Gastroesophageal sphincter (tissue), 3 donors: ENCODE data around the gene CYFIP1.

ENCODE experiments used
- CTCF ChIP-seq, 4 experiments: fragments of 200-600 bp in 2 of 4; fragments of 450-650 bp in 2 of 4; sonication (generic) in 1 of 4; IDR thresholded peaks; one replicate each; pipeline ENCODE4 v1.5.1; 2017 to 2019; ENCODE audit warnings: antibody characterized with exemption in 4 of 4, mild to moderate bottlenecking in 2 of 4, moderate library complexity in 2 of 4
- POLR2A ChIP-seq, 2 donors: fragments of 450-650 bp; IDR thresholded peaks; one replicate each; pipeline ENCODE4 v1.6.1; 2017; ENCODE audit warnings: antibody characterized with exemption in 2 of 2, mild to moderate bottlenecking in 2 of 2, moderate library complexity in 1 of 2
- POLR2AphosphoS5 ChIP-seq: sonication (generic); formaldehyde crosslinking; IDR thresholded peaks from one replicate; pipeline ENCODE4 v1.6.1; 2017; ENCODE audit warnings: antibody characterized with exemption

- no peak for TF ChIP-seq CTCF (IDR thresholded peaks at IDR 0.05)
- no peak for TF ChIP-seq POLR2A (IDR thresholded peaks at IDR 0.05)
- TF ChIP-seq POLR2AphosphoS5: no peak
Measured at GRCh38 chr15:22893081-22893480, 87.1 kb downstream of the CYFIP1 start.
